Measurements from ENCODE around the gene ASNSD1.

Gene ASNSD1

GRCh38 chr2:189661148-189661956 lies at the start of gene ASNSD1:
Gene ASNSD1 (plus strand): TSS chr2:189661459. CDS start chr2:189666133, 4,674 bp downstream.
- DNase-seq: peak; percentile 97 to 98

GRCh38 chr2:189613077-189613636 lies 48.1 kb upstream of the ASNSD1 start:
- DNase-seq: no peak

- no peak for DNase-seq
Observed at GRCh38 chr2:189613650-189614420, 47.4 kb upstream of the ASNSD1 start.

GRCh38 chr2:189614585-189614984 lies 46.7 kb upstream of the ASNSD1 start:
- DNase-seq: no peak

- DNase-seq: no peak
Observed at GRCh38 chr2:189618197-189618596, 43.1 kb upstream of the ASNSD1 start.

GRCh38 chr2:189621781-189622180 lies 39.5 kb upstream of the ASNSD1 start:
- no peak for DNase-seq

- DNase-seq: no peak
Observed at GRCh38 chr2:189623049-189623448, 38.2 kb upstream of the ASNSD1 start.

- DNase-seq: no peak
Observed at GRCh38 chr2:189624648-189625355, 36.5 kb upstream of the ASNSD1 start.

GRCh38 chr2:189625636-189626035 lies 35.6 kb upstream of the ASNSD1 start:
- DNase-seq: no peak

GRCh38 chr2:189627789-189628188 lies 33.5 kb upstream of the ASNSD1 start:
- DNase-seq: no peak

GRCh38 chr2:189628817-189629530 lies 32.3 kb upstream of the ASNSD1 start:
- no peak for DNase-seq

- no peak for DNase-seq
Observed at GRCh38 chr2:189629531-189630453, 31.5 kb upstream of the ASNSD1 start.

GRCh38 chr2:189631849-189632248 lies 29.4 kb upstream of the ASNSD1 start:
- DNase-seq: no peak

- no peak for DNase-seq
Observed at GRCh38 chr2:189633392-189633811, 27.9 kb upstream of the ASNSD1 start.

GRCh38 chr2:189635353-189635752 lies 25.9 kb upstream of the ASNSD1 start:
- no peak for DNase-seq

- DNase-seq: no peak
Observed at GRCh38 chr2:189638301-189639006, 22.8 kb upstream of the ASNSD1 start.

- no peak for DNase-seq
Observed at GRCh38 chr2:189639007-189639609, 22.2 kb upstream of the ASNSD1 start.

- no peak for DNase-seq
Observed at GRCh38 chr2:189641002-189641401, 20.3 kb upstream of the ASNSD1 start.

GRCh38 chr2:189641590-189641989 lies 19.7 kb upstream of the ASNSD1 start:
- DNase-seq: no peak

GRCh38 chr2:189646521-189646920 lies 14.7 kb upstream of the ASNSD1 start:
- no peak for DNase-seq

Data from NCI-H1930 (cell line).